ENCODE results near the gene P2RY10. TPM values are rescaled to one million over a fixed set of nuclear protein-coding genes. Genes with fewer than 3 reads are reported as not detected.

The P2RY10 gene
- total RNA-seq (1 to 10 TPM in 1 of 2 donors, under 1 TPM in 1; 0.98 to 6.3 TPM), polyA plus RNA-seq (1 to 10 TPM in 1 of 2 donors, under 1 TPM in 1; 0.14 to 1.1 TPM)
- long read RNA-seq, donor 1, result 0 reads
- long read RNA-seq, donor 2, result 0 reads
- long read RNA-seq, donor 3, result 0 reads
- long read RNA-seq, donor 4, result 0 reads
- long read RNA-seq, donor 5, result 0 reads

GRCh38 chrX:78945186-78945912 is at the start of gene P2RY10:
P2RY10 (plus strand) TSS chrX:78945391; CDS start chrX:78960521, 15,130 bp downstream.
- Histone ChIP-seq H3K9ac (ENCODE audit: insufficient read depth in 1 of 2, low read length in 2 of 2) (no peak within 1 kb of the TSS), H3K4me3 (no peak within 1 kb of the TSS), H3K36me3 (ENCODE audit: control insufficient read depth in 4 of 4, insufficient read depth in 4 of 4, low read length in 4 of 4) (no peaks in the 10 kb centered on the region), H3K27me3 (ENCODE audit: control insufficient read depth in 3 of 3, insufficient read depth in 3 of 3, low read length in 2 of 3) (no peaks in the 10 kb centered on the region), H3K27ac (ENCODE audit: low read depth in 1 of 2, low read length in 1 of 2) (no peak within 1 kb of the TSS), H3K4me1 (ENCODE audit: control insufficient read depth in 5 of 5, insufficient read depth in 5 of 5, low read length in 5 of 5) (no peaks in the 10 kb centered on the region), H3K9me3 (ENCODE audit: control insufficient read depth in 4 of 4, insufficient read depth in 3 of 4, low read length in 3 of 4) (no peaks in the 10 kb centered on the region)
- ATAC-seq (ENCODE audit: insufficient read depth, low FRiP score) (no peak), DNase-seq (no peak)
- WGBS, 2 donors, result 51 to 52% methylated on average over 5 of the region's 5 CpGs
- no peak for TF ChIP-seq CTCF (IDR thresholded peaks at IDR 0.05; ENCODE audit: control extremely low read depth, extremely low read depth)

GRCh38 chrX:78922754-78923153 is 22.4 kb upstream of the P2RY10 start:
- no peak overlapping the region for H3K27ac ChIP-seq (ENCODE audit: low read depth in 1 of 2, low read length in 1 of 2)
- H3K4me3 ChIP-seq, result no peak overlapping the region
- WGBS, 2 donors, result 33 to 38% methylated on average over 1 of the region's 1 CpG
- ATAC-seq (ENCODE audit: insufficient read depth, low FRiP score), result no peak
- H3K27me3 ChIP-seq (ENCODE audit: control insufficient read depth in 3 of 3, insufficient read depth in 3 of 3, low read length in 2 of 3), result peaks cover 0 to 4% (median 0%) of the 10 kb centered on the region in 3 donors
- no peaks in the 10 kb centered on the region for H3K4me1 ChIP-seq (ENCODE audit: control insufficient read depth in 5 of 5, insufficient read depth in 5 of 5, low read length in 5 of 5)
- no peak for TF ChIP-seq CTCF (IDR thresholded peaks at IDR 0.05; ENCODE audit: control extremely low read depth, extremely low read depth)
- no peak overlapping the region for H3K9ac ChIP-seq (ENCODE audit: insufficient read depth in 1 of 2, low read length in 2 of 2)
- peaks cover 0 to 3% (median 0%) of the 10 kb centered on the region in 4 donors for H3K9me3 ChIP-seq (ENCODE audit: control insufficient read depth in 4 of 4, insufficient read depth in 3 of 4, low read length in 3 of 4)
- no peaks in the 10 kb centered on the region for H3K36me3 ChIP-seq (ENCODE audit: control insufficient read depth in 4 of 4, insufficient read depth in 4 of 4, low read length in 4 of 4)
- no peak for DNase-seq

- DNase-seq (no peak), ATAC-seq (ENCODE audit: insufficient read depth, low FRiP score) (no peak)
- H3K36me3 ChIP-seq (ENCODE audit: control insufficient read depth in 4 of 4, insufficient read depth in 4 of 4, low read length in 4 of 4), result no peaks in the 10 kb centered on the region
- H3K27me3 ChIP-seq (ENCODE audit: control insufficient read depth in 3 of 3, insufficient read depth in 3 of 3, low read length in 2 of 3), result peaks cover 0 to 4% (median 0%) of the 10 kb centered on the region in 3 donors
- whole genome bisulfite sequencing, 2 donors, result 55 to 59% methylated on average over 3 of the region's 3 CpGs
- no peak overlapping the region for H3K27ac ChIP-seq (ENCODE audit: low read depth in 1 of 2, low read length in 1 of 2)
- no peak overlapping the region for H3K4me3 ChIP-seq
- TF ChIP-seq CTCF (IDR thresholded peaks at IDR 0.05; ENCODE audit: control extremely low read depth, extremely low read depth), result no peak
- peaks cover 0 to 3% (median 0%) of the 10 kb centered on the region in 4 donors for H3K9me3 ChIP-seq (ENCODE audit: control insufficient read depth in 4 of 4, insufficient read depth in 3 of 4, low read length in 3 of 4)
- H3K4me1 ChIP-seq (ENCODE audit: control insufficient read depth in 5 of 5, insufficient read depth in 5 of 5, low read length in 5 of 5), result no peaks in the 10 kb centered on the region
- H3K9ac ChIP-seq (ENCODE audit: insufficient read depth in 1 of 2, low read length in 2 of 2), result no peak overlapping the region
Observed at GRCh38 chrX:78923198-78924015, 21.8 kb upstream of the P2RY10 start.
